ENCODE results near the gene SPATA3. TPM values are rescaled to one million over a fixed set of nuclear protein-coding genes. Genes with fewer than 3 reads are reported as not detected.

The SPATA3 gene
- total and polyA plus RNA-seq, 2 of the 13 experiments (the other 11 are each of a cell fraction or from before 2014, with no cell fraction given): not detected

DNA sequence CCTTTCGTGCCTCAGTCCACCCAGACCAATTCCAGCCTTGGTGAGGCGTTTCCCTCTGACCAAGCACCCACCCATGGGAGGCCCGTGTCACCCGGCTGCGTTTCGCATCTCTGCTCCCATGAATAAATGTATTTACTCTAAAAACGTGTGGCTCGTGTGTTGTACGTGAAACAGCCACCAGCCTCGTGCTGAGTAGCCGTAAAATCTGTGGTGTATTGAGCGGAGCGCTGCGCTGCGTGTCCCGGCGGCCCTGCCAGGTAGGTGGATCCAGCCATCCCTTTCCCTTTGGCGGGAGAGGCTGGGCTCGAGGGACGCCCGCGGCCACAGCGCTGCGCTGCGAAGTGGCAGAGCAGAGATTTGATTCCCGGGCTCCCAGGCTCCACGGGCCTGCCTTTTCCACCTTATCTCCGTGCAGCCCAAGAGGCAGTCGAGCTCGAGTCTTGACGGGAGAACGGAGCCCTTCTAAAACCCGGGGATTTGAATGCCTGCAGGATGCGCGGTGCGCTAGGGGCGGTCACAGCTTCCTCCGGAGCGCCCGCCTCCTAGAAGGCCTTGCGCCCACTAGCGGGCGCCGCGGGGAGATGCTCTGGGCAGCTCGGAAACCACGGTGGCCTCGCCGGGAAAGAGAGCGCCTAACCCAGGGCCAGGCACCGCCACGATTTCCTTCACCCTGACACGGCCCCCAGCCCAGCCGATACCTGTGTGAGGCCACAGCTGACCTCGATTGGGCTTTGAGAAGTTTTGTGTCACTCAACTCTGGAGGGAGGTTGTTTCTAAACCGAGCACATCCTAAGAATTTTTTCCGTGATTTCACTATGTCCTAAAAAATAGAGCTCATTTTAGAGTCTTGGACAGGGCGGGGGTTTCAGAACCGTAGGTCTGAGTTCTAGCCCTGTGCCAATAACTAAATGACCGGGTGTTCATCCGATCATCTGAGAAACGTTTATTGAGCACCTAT lies 56.9 kb downstream of the SPATA3 start (continued):
- TF ChIP-seq, protein P1, sequence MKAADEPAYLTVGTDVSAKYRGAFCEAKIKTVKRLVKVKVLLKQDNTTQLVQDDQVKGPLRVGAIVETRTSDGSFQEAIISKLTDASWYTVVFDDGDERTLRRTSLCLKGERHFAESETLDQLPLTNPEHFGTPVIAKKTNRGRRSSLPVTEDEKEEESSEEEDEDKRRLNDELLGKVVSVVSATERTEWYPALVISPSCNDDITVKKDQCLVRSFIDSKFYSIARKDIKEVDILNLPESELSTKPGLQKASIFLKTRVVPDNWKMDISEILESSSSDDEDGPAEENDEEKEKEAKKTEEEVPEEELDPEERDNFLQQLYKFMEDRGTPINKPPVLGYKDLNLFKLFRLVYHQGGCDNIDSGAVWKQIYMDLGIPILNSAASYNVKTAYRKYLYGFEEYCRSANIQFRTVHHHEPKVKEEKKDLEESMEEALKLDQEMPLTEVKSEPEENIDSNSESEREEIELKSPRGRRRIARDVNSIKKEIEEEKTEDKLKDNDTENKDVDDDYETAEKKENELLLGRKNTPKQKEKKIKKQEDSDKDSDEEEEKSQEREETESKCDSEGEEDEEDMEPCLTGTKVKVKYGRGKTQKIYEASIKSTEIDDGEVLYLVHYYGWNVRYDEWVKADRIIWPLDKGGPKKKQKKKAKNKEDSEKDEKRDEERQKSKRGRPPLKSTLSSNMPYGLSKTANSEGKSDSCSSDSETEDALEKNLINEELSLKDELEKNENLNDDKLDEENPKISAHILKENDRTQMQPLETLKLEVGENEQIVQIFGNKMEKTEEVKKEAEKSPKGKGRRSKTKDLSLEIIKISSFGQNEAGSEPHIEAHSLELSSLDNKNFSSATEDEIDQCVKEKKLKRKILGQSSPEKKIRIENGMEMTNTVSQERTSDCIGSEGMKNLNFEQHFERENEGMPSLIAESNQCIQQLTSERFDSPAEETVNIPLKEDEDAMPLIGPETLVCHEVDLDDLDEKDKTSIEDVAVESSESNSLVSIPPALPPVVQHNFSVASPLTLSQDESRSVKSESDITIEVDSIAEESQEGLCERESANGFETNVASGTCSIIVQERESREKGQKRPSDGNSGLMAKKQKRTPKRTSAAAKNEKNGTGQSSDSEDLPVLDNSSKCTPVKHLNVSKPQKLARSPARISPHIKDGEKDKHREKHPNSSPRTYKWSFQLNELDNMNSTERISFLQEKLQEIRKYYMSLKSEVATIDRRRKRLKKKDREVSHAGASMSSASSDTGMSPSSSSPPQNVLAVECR (CRISPR knock-in tag; IDR thresholded peaks at IDR 0.05; ENCODE audit: borderline replicate concordance): peak; percentile 51; the same call in 1 of the 2 replicates
- TF ChIP-seq ZNF225 (CRISPR knock-in tag; IDR thresholded peaks at IDR 0.05) (0 out of 2 replicates have a peak, but pooled peaks have one; percentile 32), ZNF841 (CRISPR knock-in tag; IDR thresholded peaks at IDR 0.05; ENCODE audit: borderline replicate concordance) (no peak), ZNF207 (IDR thresholded peaks at IDR 0.05; ENCODE audit: borderline replicate concordance) (no peak), ZNF7 (CRISPR knock-in tag; IDR thresholded peaks at IDR 0.05) (peak; percentile 38; the same call in 1 of the 2 replicates), MZF1 (CRISPR knock-in tag; IDR thresholded peaks at IDR 0.05; ENCODE audit: borderline replicate concordance) (no peak; the same call in 1 of the 2 replicates), SAP130 (CRISPR knock-in tag; IDR thresholded peaks at IDR 0.05; ENCODE audit: low read depth) (peak; percentile 50), KDM4B (CRISPR knock-in tag; IDR thresholded peaks at IDR 0.05) (peak; percentile 71; the same call in 1 of the 2 replicates), ZNF724P (CRISPR knock-in tag; IDR thresholded peaks at IDR 0.05; ENCODE audit: borderline replicate concordance) (0 out of 2 replicates have a peak, but pooled peaks have one; percentile 10), ZNF224 (CRISPR knock-in tag; IDR thresholded peaks at IDR 0.05) (0 out of 2 replicates have a peak, but pooled peaks have one; percentile 76), XRCC5 (optimal IDR thresholded peaks at IDR 0.05; ENCODE audit: low read length) (peak; percentile 99), NR2F2 (IDR thresholded peaks at IDR 0.05; ENCODE audit: borderline replicate concordance, low read depth) (no peak), KLF9 (CRISPR knock-in tag; IDR thresholded peaks at IDR 0.05; ENCODE audit: low read depth) (no peak), ZBTB1 (CRISPR knock-in tag; IDR thresholded peaks at IDR 0.05; ENCODE audit: borderline replicate concordance) (no peak), HNF4G (IDR thresholded peaks at IDR 0.05; ENCODE audit: borderline replicate concordance, low read depth, low read length) (no peak; the same call in 1 of the 2 replicates), HNF4G (CRISPR knock-in tag; IDR thresholded peaks at IDR 0.05; ENCODE audit: borderline replicate concordance, low read depth) (peak; percentile 77), FOSL2 (CRISPR knock-in tag; IDR thresholded peaks at IDR 0.05) (no peak; the same call in 1 of the 2 replicates), HNRNPK (IDR thresholded peaks at IDR 0.05; ENCODE audit: low read depth, low read length, poor library complexity, severe bottlenecking) (no peak), ISX (CRISPR knock-in tag; conservative IDR thresholded peaks at IDR 0.05) (peak; percentile 62; the same call in 1 of the 2 replicates)
- TF ChIP-seq, protein P2, sequence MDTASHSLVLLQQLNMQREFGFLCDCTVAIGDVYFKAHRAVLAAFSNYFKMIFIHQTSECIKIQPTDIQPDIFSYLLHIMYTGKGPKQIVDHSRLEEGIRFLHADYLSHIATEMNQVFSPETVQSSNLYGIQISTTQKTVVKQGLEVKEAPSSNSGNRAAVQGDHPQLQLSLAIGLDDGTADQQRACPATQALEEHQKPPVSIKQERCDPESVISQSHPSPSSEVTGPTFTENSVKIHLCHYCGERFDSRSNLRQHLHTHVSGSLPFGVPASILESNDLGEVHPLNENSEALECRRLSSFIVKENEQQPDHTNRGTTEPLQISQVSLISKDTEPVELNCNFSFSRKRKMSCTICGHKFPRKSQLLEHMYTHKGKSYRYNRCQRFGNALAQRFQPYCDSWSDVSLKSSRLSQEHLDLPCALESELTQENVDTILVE (CRISPR knock-in tag; IDR thresholded peaks at IDR 0.05): no peak
- TF ChIP-seq, protein P3, sequence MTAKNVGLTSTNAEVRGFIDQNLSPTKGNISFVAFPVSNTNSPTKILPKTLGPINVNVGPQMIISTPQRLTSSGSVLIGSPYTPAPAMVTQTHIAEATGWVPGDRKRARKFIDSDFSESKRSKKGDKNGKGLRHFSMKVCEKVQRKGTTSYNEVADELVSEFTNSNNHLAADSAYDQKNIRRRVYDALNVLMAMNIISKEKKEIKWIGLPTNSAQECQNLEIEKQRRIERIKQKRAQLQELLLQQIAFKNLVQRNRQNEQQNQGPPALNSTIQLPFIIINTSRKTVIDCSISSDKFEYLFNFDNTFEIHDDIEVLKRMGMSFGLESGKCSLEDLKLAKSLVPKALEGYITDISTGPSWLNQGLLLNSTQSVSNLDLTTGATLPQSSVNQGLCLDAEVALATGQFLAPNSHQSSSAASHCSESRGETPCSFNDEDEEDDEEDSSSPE (CRISPR knock-in tag; IDR thresholded peaks at IDR 0.05): peak; percentile 86
